ENCODE results near the gene GPR35.

DNA sequence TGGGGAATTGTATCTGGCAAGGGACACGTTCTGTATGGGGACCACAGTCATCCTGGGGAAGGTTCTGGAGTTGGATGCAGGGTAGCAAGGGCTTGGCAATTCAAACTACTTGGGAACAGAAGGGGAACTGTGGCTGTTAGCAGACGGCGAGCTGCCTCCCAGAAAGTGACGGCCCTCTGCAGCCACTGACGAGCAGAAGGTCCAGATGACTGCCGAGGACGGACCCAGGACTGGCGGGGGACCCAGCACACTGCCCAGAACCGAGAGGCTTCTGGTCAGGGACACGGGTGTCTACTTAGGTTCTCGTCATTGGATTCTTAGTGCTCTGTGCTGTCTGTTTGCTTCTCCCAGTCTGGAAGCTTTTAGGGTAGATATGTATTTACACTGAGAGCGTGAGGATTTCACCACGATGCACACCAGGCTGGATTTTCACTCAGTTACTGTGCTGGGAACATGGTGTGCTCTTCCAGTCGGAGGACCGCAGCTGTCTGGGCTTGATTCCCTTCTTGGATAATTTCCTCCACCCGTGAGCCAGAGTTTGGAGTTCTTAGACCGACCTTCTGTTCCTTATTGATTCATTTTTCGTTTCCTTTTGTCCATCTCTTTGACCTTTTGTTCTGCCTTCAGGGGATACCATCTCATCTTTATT lies 13.4 kb downstream of the GPR35 start:
- TF ChIP-seq, protein P1, sequence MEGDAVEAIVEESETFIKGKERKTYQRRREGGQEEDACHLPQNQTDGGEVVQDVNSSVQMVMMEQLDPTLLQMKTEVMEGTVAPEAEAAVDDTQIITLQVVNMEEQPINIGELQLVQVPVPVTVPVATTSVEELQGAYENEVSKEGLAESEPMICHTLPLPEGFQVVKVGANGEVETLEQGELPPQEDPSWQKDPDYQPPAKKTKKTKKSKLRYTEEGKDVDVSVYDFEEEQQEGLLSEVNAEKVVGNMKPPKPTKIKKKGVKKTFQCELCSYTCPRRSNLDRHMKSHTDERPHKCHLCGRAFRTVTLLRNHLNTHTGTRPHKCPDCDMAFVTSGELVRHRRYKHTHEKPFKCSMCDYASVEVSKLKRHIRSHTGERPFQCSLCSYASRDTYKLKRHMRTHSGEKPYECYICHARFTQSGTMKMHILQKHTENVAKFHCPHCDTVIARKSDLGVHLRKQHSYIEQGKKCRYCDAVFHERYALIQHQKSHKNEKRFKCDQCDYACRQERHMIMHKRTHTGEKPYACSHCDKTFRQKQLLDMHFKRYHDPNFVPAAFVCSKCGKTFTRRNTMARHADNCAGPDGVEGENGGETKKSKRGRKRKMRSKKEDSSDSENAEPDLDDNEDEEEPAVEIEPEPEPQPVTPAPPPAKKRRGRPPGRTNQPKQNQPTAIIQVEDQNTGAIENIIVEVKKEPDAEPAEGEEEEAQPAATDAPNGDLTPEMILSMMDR (IDR thresholded peaks at IDR 0.05), result no peak
- no peak for TF ChIP-seq SIN3A (IDR thresholded peaks at IDR 0.05; ENCODE audit: borderline replicate concordance, insufficient read depth, low read depth, low read length)
- TF ChIP-seq REST (IDR thresholded peaks at IDR 0.05; ENCODE audit: insufficient read depth in 1 of 2, low read depth in 2 of 2, low read length in 1 of 2), result no peak
- no peak for TF ChIP-seq TCF7L2 (IDR thresholded peaks at IDR 0.05; ENCODE audit: low read depth, low read length)

All from Panc1 (cell line).